ENCODE results near the gene TSLP.

DNA sequence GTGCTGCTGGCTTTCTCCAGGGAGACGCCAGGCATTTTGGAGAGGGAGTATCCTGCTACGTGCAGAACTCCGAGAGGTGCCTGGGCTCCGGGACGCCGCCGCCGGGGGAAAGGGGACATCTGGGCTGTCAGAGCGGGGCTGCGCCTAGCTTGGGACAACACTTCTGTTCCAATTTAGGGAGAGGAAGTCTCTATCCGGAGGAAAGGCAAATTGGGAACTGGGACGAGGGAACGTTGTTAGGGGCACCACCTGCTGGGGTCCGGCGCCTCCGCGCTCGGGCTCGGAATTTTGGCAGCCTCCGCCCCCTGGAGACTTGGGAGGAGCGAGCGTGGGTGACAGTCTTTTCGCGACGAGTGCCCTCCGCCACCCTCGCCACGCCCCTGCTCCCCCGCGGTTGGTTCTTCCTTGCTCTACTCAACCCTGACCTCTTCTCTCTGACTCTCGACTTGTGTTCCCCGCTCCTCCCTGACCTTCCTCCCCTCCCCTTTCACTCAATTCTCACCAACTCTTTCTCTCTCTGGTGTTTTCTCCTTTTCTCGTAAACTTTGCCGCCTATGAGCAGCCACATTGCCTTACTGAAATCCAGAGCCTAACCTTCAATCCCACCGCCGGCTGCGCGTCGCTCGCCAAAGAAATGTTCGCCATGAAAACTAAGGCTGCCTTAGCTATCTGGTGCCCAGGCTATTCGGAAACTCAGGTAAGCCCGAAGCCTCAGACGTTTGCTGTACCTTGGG, 1.6 kb downstream of the TSLP start:
- TF ChIP-seq, protein P1, sequence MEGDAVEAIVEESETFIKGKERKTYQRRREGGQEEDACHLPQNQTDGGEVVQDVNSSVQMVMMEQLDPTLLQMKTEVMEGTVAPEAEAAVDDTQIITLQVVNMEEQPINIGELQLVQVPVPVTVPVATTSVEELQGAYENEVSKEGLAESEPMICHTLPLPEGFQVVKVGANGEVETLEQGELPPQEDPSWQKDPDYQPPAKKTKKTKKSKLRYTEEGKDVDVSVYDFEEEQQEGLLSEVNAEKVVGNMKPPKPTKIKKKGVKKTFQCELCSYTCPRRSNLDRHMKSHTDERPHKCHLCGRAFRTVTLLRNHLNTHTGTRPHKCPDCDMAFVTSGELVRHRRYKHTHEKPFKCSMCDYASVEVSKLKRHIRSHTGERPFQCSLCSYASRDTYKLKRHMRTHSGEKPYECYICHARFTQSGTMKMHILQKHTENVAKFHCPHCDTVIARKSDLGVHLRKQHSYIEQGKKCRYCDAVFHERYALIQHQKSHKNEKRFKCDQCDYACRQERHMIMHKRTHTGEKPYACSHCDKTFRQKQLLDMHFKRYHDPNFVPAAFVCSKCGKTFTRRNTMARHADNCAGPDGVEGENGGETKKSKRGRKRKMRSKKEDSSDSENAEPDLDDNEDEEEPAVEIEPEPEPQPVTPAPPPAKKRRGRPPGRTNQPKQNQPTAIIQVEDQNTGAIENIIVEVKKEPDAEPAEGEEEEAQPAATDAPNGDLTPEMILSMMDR (IDR thresholded peaks at IDR 0.05) = peak; percentile 30; the same call in 1 of the 2 replicates
- TF ChIP-seq EZH2phosphoT487 (IDR thresholded peaks at IDR 0.05; ENCODE audit: borderline replicate concordance, low read depth) = no peak
- TF ChIP-seq, protein P2, sequence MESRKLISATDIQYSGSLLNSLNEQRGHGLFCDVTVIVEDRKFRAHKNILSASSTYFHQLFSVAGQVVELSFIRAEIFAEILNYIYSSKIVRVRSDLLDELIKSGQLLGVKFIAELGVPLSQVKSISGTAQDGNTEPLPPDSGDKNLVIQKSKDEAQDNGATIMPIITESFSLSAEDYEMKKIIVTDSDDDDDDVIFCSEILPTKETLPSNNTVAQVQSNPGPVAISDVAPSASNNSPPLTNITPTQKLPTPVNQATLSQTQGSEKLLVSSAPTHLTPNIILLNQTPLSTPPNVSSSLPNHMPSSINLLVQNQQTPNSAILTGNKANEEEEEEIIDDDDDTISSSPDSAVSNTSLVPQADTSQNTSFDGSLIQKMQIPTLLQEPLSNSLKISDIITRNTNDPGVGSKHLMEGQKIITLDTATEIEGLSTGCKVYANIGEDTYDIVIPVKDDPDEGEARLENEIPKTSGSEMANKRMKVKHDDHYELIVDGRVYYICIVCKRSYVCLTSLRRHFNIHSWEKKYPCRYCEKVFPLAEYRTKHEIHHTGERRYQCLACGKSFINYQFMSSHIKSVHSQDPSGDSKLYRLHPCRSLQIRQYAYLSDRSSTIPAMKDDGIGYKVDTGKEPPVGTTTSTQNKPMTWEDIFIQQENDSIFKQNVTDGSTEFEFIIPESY (IDR thresholded peaks at IDR 0.05; ENCODE audit: borderline replicate concordance, low read depth) = no peak
- no peak for TF ChIP-seq GABPA (IDR thresholded peaks at IDR 0.05; ENCODE audit: low read depth)
- no peak for TF ChIP-seq FOXJ3 (CRISPR knock-in tag; IDR thresholded peaks at IDR 0.05)
- peak; percentile 46 for TF ChIP-seq RAD21 (IDR thresholded peaks at IDR 0.05; ENCODE audit: low read length)
- no peak for TF ChIP-seq JUND (IDR thresholded peaks at IDR 0.05)

Measured in SK-N-SH (cell line).